K562 (cell line): Measurements from ENCODE around the gene CMTM1. TPM values are rescaled to one million over a fixed set of nuclear protein-coding genes. Genes with fewer than 3 reads are reported as not detected.

Source experiments
- CBFA2T3 ChIP-seq: fragments of 450-650 bp; IDR thresholded peaks from 2 replicates; pipeline ENCODE4 v1.6.1; 2017
- CREB3L1 ChIP-seq: fragments of 450-650 bp; IDR thresholded peaks from 2 replicates; pipeline ENCODE4 v1.6.1; 2014; ENCODE audit warnings: low read depth, mild to moderate bottlenecking, moderate library complexity, borderline replicate concordance
- DLX4 ChIP-seq: fragments of 250-450 bp; sonication (Bioruptor Pico); IDR thresholded peaks from 2 replicates; pipeline ENCODE4 v1.6.1; 2021; ENCODE audit warnings: mild to moderate bottlenecking
- ETV6 ChIP-seq, 3 experiments: fragments of 150-350 bp in 1 of 3; sonication (generic) in 1 of 3; formaldehyde crosslinking in 1 of 3; IDR thresholded peaks; 2 replicates each; pipeline versions ENCODE4 v1.6.1 to v1.8.0; 2014 to 2022; ENCODE audit warnings: borderline replicate concordance in 2 of 3, low read depth in 2 of 3, antibody characterized with exemption in 1 of 3, low read length in 1 of 3, mild to moderate bottlenecking in 1 of 3, missing genetic modification reagents in 1 of 3
- MAFK ChIP-seq: IDR thresholded peaks from 2 replicates; pipeline ENCODE4 v1.6.1; 2011; ENCODE audit warnings: low read length, improper control_type of control experiment
- NR0B1 ChIP-seq: fragments of 450-650 bp; IDR thresholded peaks from one replicate; pipeline ENCODE4 v1.6.1; 2018; ENCODE audit warnings: mild to moderate bottlenecking, moderate library complexity; ENCODE audit not compliant: partially characterized antibody
- SRF ChIP-seq, 2 experiments: fragments of 250-450, 450-650 bp in 1 of 2; sonication (Bioruptor Pico) in 1 of 2; sonication (generic) in 1 of 2; formaldehyde crosslinking; IDR thresholded peaks; 2 replicates each; pipeline versions ENCODE4 v1.5.0 to v1.5.1; 2020 to 2022; ENCODE audit warnings: mild to moderate bottlenecking in 1 of 2, missing genetic modification reagents in 1 of 2
- YY1 ChIP-seq, 3 experiments: IDR thresholded peaks; 2 replicates each; pipeline ENCODE4 v1.6.1; 2011; ENCODE audit warnings: low read length in 2 of 3, mild to moderate bottlenecking in 2 of 3, moderate library complexity in 2 of 3, borderline replicate concordance in 1 of 3, control low read depth in 1 of 3, low read depth in 1 of 3; ENCODE audit not compliant: insufficient read depth in 3 of 3, insufficient replicate concordance in 2 of 3, control insufficient read depth in 1 of 3, insufficient read length in 1 of 3; ENCODE audit errors: extremely low read depth in 1 of 3
- ZNF311 ChIP-seq: fragments of 250-450 bp; sonication (Bioruptor Pico); IDR thresholded peaks from 2 replicates; pipeline ENCODE4 v1.4.0; 2020; ENCODE audit warnings: mild to moderate bottlenecking, moderate library complexity
- ZNF324 ChIP-seq: fragments of 250-450 bp; sonication (Bioruptor Pico); IDR thresholded peaks from 2 replicates; pipeline ENCODE4 v1.4.0; 2020; ENCODE audit warnings: mild to moderate bottlenecking
- polyA plus RNA-seq, 8 experiments: library from polyadenylated mRNA; depleted of rRNA in 4 of 8; stranded (reverse) in 5 of 8; unstranded in 3 of 8; fragments of >200 nt; fragmentation: Nextera tagmentation in 2 of 8; fragmentation: Illumina TruSeq in 1 of 8; extraction: Ambion mirVana in 2 of 8; extraction: Trizol in 1 of 8; gene quantifications; 2 replicates each; pipeline versions ENCODE4 v1.2.1 to v1.2.3, GENCODE V29; 2011 to 2014; ENCODE audit warnings: inconsistent platforms in 1 of 8, missing spikeins in 1 of 8
- total RNA-seq, 7 experiments: library from RNA; depleted of rRNA in 6 of 7; stranded (reverse); fragments of >200 nt in 6 of 7; fragmentation: Illumina TruSeq in 2 of 7; extraction: Trizol in 2 of 7; gene quantifications; 2 replicates each; pipeline versions ENCODE4 v1.2.1 to v1.2.3, GENCODE V29; 2011 to 2021; ENCODE audit warnings: low replicate concordance in 1 of 7
- TF ChIP-seq, protein P1 (sequence below): fragments of 250-450 bp; sonication (Bioruptor Pico); IDR thresholded peaks from 2 replicates; pipeline ENCODE4 v1.4.0; 2020; ENCODE audit warnings: mild to moderate bottlenecking
- TF ChIP-seq, protein P2 (sequence below), 3 experiments: fragments of 200-800 bp in 1 of 3; fragments of 250-450 bp in 1 of 3; fragments of 450-650 bp in 1 of 3; sonication (Bioruptor Pico) in 1 of 3; sonication (Bioruptor generic) in 1 of 3; formaldehyde crosslinking in 1 of 3; IDR thresholded peaks; 2 replicates each; pipeline versions ENCODE4 v1.6.1 to v1.8.0; 2016 to 2022; ENCODE audit warnings: mild to moderate bottlenecking in 2 of 3, missing genetic modification characterization in 2 of 3, missing compliant biosample characterization in 1 of 3, moderate library complexity in 1 of 3

CMTM1 gene
- total and polyA plus RNA-seq, 9 of the 15 experiments (the other 6 are each of a cell fraction or from before 2014, with no cell fraction given) = 0.25 to 2.6 (median 1.1) TPM; not detected in 2

- TF ChIP-seq CREB3L1 = no peak
- TF ChIP-seq DLX4 = no peak
- TF ChIP-seq, protein P1, sequence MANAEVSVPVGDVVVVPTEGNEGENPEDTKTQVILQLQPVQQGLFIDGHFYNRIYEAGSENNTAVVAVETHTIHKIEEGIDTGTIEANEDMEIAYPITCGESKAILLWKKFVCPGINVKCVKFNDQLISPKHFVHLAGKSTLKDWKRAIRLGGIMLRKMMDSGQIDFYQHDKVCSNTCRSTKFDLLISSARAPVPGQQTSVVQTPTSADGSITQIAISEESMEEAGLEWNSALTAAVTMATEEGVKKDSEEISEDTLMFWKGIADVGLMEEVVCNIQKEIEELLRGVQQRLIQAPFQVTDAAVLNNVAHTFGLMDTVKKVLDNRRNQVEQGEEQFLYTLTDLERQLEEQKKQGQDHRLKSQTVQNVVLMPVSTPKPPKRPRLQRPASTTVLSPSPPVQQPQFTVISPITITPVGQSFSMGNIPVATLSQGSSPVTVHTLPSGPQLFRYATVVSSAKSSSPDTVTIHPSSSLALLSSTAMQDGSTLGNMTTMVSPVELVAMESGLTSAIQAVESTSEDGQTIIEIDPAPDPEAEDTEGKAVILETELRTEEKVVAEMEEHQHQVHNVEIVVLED (CRISPR knock-in tag) = no peak
- TF ChIP-seq ZNF324 (CRISPR knock-in tag) = no peak
- TF ChIP-seq, protein P2, sequence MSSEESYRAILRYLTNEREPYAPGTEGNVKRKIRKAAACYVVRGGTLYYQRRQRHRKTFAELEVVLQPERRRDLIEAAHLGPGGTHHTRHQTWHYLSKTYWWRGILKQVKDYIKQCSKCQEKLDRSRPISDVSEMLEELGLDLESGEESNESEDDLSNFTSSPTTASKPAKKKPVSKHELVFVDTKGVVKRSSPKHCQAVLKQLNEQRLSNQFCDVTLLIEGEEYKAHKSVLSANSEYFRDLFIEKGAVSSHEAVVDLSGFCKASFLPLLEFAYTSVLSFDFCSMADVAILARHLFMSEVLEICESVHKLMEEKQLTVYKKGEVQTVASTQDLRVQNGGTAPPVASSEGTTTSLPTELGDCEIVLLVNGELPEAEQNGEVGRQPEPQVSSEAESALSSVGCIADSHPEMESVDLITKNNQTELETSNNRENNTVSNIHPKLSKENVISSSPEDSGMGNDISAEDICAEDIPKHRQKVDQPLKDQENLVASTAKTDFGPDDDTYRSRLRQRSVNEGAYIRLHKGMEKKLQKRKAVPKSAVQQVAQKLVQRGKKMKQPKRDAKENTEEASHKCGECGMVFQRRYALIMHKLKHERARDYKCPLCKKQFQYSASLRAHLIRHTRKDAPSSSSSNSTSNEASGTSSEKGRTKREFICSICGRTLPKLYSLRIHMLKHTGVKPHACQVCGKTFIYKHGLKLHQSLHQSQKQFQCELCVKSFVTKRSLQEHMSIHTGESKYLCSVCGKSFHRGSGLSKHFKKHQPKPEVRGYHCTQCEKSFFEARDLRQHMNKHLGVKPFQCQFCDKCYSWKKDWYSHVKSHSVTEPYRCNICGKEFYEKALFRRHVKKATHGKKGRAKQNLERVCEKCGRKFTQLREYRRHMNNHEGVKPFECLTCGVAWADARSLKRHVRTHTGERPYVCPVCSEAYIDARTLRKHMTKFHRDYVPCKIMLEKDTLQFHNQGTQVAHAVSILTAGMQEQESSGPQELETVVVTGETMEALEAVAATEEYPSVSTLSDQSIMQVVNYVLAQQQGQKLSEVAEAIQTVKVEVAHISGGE (CRISPR knock-in tag; IDR thresholded peaks at IDR 0.05) = no peak
- no peak for TF ChIP-seq SRF (CRISPR knock-in tag; IDR thresholded peaks at IDR 0.05)
- TF ChIP-seq YY1 (IDR thresholded peaks at IDR 0.05; ENCODE audit: borderline replicate concordance in 1 of 3, control insufficient read depth in 1 of 3, extremely low read depth in 1 of 3, insufficient read depth in 3 of 3, insufficient read length in 1 of 3, insufficient replicate concordance in 2 of 3, low read depth in 1 of 3, low read length in 2 of 3) = peak in 1 of 3 experiments; percentile 8
- TF ChIP-seq NR0B1 = no peak
- peak; percentile 39; the same call in 1 of the 2 replicates for TF ChIP-seq CBFA2T3
- 0 out of 2 replicates have a peak, but pooled peaks have one; percentile 12 for TF ChIP-seq ZNF311
- no peak for TF ChIP-seq ETV6 (IDR thresholded peaks at IDR 0.05; ENCODE audit: borderline replicate concordance in 1 of 2, low read depth in 2 of 2, low read length in 1 of 2)
- TF ChIP-seq ETV6 (CRISPR knock-in tag; IDR thresholded peaks at IDR 0.05; ENCODE audit: borderline replicate concordance) = no peak
- no peak for TF ChIP-seq MAFK
These were observed 53.5 kb downstream of the CMTM1 start (continued) for GRCh38 chr16:66619534-66620428.
